Upper lobe of left lung (tissue), 4 donors: ENCODE results near the gene APBA1.

ENCODE experiments used
- CTCF ChIP-seq, 6 experiments: fragments of 450-650 bp in 4 of 6; fragments of 200-600 bp in 2 of 6; sonication (generic) in 2 of 6; IDR thresholded peaks; one replicate each; pipeline ENCODE4 v1.5.1; 2016 to 2019; ENCODE audit warnings: antibody characterized with exemption in 6 of 6
- EP300 ChIP-seq, 4 donors: sonication (generic); formaldehyde crosslinking; IDR thresholded peaks; one replicate each; pipeline ENCODE4 v1.5.1; 2017; ENCODE audit warnings: antibody characterized with exemption in 4 of 4, control low read depth in 2 of 4
- POLR2A ChIP-seq, 4 donors: fragments of 450-650 bp; IDR thresholded peaks; one replicate each; pipeline ENCODE4 v1.5.1; 2016 to 2017; ENCODE audit warnings: antibody characterized with exemption in 4 of 4, mild to moderate bottlenecking in 2 of 4

DNA sequence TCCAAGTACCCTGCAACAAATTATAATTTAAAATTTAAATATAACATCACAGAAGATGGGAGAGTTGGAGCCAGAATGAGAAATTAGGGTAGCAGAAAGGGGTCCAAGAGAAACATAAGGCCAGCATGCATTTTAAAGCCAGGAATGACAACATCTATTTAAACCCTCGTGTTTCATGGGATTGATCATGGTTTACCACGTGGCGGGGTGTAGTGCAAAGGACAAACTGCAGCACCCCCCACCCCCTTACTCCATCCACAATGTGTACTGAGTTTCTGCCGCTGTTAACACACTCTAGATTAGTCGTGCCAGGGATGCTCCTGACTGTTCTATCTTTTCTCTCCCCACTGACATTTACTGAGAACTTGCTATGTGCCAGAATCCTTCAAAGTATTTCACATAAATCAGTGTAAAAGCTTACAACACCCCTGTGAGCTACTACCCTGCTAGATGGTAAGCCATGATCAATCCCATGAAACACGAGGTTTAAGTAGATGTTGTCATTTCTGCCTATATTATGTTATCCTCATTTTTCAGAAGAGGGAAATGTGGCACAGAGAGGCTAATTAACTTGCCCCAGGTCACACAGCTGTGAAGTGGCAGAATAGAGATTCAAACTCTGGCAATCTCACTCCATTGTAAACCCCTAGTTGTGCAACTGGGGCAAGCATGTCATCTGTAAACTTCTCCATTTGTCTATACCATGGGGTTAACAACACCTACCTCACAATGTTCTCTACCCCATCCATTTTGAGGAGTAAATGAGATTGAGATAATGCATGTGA, 210.9 kb downstream of the APBA1 start:
- TF ChIP-seq CTCF (IDR thresholded peaks at IDR 0.05) = no peak
- no peak for TF ChIP-seq EP300 (IDR thresholded peaks at IDR 0.05)
- no peak for TF ChIP-seq POLR2A (IDR thresholded peaks at IDR 0.05)
